GM23338 (cell line): ENCODE measurements around the gene MAPK13. TPM values are rescaled to one million over a fixed set of nuclear protein-coding genes. Genes with fewer than 3 reads are reported as not detected.

Experiments used
- ATAC-seq: fragments of 200-7000 bp; cut with Tn5 transposase; 3 replicates; pipeline ENCODE4 v1.9.1; 2020
- DNase-seq: peaks from one replicate; pipeline ENCODE4 v3.0.0-alpha.2; 2015; ENCODE audit warnings: low spot score
- H2AFZ ChIP-seq: fragments of 200-600 bp; sonication (generic); 2 replicates; pipeline ENCODE4 v1.8.0; 2016; ENCODE audit warnings: antibody characterized with exemption, mild to moderate bottlenecking, moderate library complexity
- H3F3A ChIP-seq: fragments of 200-600 bp; sonication (generic); replicated peaks from 2 replicates; pipeline ENCODE4 v1.8.0; 2017; ENCODE audit warnings: antibody characterized with exemption, mixed run types, low read depth
- H3K27ac ChIP-seq: fragments of 200-600 bp; sonication (generic); 2 replicates; pipeline ENCODE4 v1.6.1; 2016; ENCODE audit warnings: low read depth
- H3K27me3 ChIP-seq: fragments of 200-600 bp; sonication (generic); 2 replicates; pipeline ENCODE4 v1.8.0; 2016; ENCODE audit warnings: mild to moderate bottlenecking, mixed run types, moderate library complexity; ENCODE audit not compliant: insufficient read depth
- H3K36me3 ChIP-seq: fragments of 200-600 bp; sonication (generic); 2 replicates; pipeline ENCODE4 v1.8.0; 2016; ENCODE audit warnings: mild to moderate bottlenecking; ENCODE audit not compliant: insufficient read depth
- H3K4me1 ChIP-seq: fragments of 200-600 bp; sonication (generic); 2 replicates; pipeline ENCODE4 v1.8.0; 2016; ENCODE audit warnings: mild to moderate bottlenecking, moderate library complexity; ENCODE audit not compliant: insufficient read depth
- H3K4me2 ChIP-seq: fragments of 200-600 bp; sonication (generic); 2 replicates; pipeline ENCODE4 v1.7.1; 2017; ENCODE audit warnings: mixed run types
- H3K4me3 ChIP-seq: fragments of 200-600 bp; sonication (generic); 2 replicates; pipeline ENCODE4 v1.6.1; 2016; ENCODE audit warnings: mixed run types
- H3K79me2 ChIP-seq: fragments of 200-600 bp; sonication (generic); replicated peaks from 2 replicates; pipeline ENCODE4 v1.8.0; 2017; ENCODE audit warnings: mild to moderate bottlenecking; ENCODE audit not compliant: insufficient read depth
- H3K9me2 ChIP-seq: fragments of 200-600 bp; sonication (generic); 2 replicates; pipeline ENCODE4 v1.8.0; 2017; ENCODE audit not compliant: insufficient read depth
- H4K20me1 ChIP-seq: fragments of 200-600 bp; sonication (generic); replicated peaks from 2 replicates; pipeline ENCODE4 v1.8.0; 2017; ENCODE audit warnings: mild to moderate bottlenecking; ENCODE audit not compliant: insufficient read depth
- H3K27ac Mint-ChIP-seq: 2 replicates; pipeline ENCODE4 v1.8.0; 2020; ENCODE audit warnings: inconsistent platforms, mild to moderate bottlenecking, moderate library complexity, mixed read lengths
- H3K27me3 Mint-ChIP-seq: 3 replicates; pipeline ENCODE4 v1.8.0; 2022; ENCODE audit warnings: low read depth, mild to moderate bottlenecking, moderate library complexity, mixed read lengths, inconsistent platforms; ENCODE audit not compliant: insufficient read depth, poor library complexity
- H3K36me3 Mint-ChIP-seq: 3 replicates; pipeline ENCODE4 v1.8.0; 2021; ENCODE audit warnings: low read depth, mild to moderate bottlenecking, inconsistent platforms, moderate library complexity, mixed read lengths
- H3K4me1 Mint-ChIP-seq: 3 replicates; pipeline ENCODE4 v1.8.0; 2020; ENCODE audit warnings: mild to moderate bottlenecking, inconsistent platforms, mixed read lengths
- H3K4me3 Mint-ChIP-seq: 3 replicates; pipeline ENCODE4 v1.8.0; 2021; ENCODE audit warnings: moderate library complexity, mild to moderate bottlenecking, inconsistent platforms, mixed read lengths
- H3K9me3 Mint-ChIP-seq: 3 replicates; pipeline ENCODE4 v1.8.0; 2020; ENCODE audit warnings: moderate library complexity, mild to moderate bottlenecking, inconsistent platforms, mixed read lengths
- CREB1 ChIP-seq: fragments of 250-450 bp; sonication (Bioruptor Pico); IDR thresholded peaks from 2 replicates; pipeline ENCODE4 v1.5.0; 2020; ENCODE audit warnings: low read depth, mild to moderate bottlenecking, moderate library complexity
- CTCF ChIP-seq, 2 experiments: fragments of 200-600 bp in 1 of 2; sonication (generic) in 1 of 2; conservative IDR thresholded peaks; 2 replicates each; pipeline versions ENCODE4 v1.5.1 to v1.6.1; 2016 to 2017; ENCODE audit warnings: antibody characterized with exemption in 2 of 2, low read depth in 2 of 2, mild to moderate bottlenecking in 2 of 2, moderate library complexity in 1 of 2
- EZH2 ChIP-seq: fragments of 200-600 bp; sonication (generic); IDR thresholded peaks from one replicate; pipeline ENCODE4 v1.8.0; 2017; ENCODE audit warnings: antibody characterized with exemption, mild to moderate bottlenecking, low read depth; ENCODE audit not compliant: unreplicated experiment
- EZH2phosphoT487 ChIP-seq: fragments of 200-600 bp; sonication (generic); IDR thresholded peaks from one replicate; pipeline ENCODE4 v1.8.1; 2018; ENCODE audit warnings: antibody characterized with exemption; ENCODE audit not compliant: unreplicated experiment
- JUNB ChIP-seq: IDR thresholded peaks from one replicate; pipeline ENCODE4 v1.6.1; 2016; ENCODE audit warnings: antibody characterized with exemption; ENCODE audit not compliant: unreplicated experiment
- NANOG ChIP-seq: IDR thresholded peaks from 2 replicates; pipeline ENCODE4 v1.6.1; 2016; ENCODE audit warnings: antibody characterized with exemption, borderline replicate concordance
- POLR2AphosphoS5 ChIP-seq: IDR thresholded peaks from 2 replicates; pipeline ENCODE4 v1.6.1; 2016; ENCODE audit warnings: antibody characterized with exemption, low read depth
- STAT1 ChIP-seq: IDR thresholded peaks from one replicate; pipeline ENCODE4 v1.6.1; 2016; ENCODE audit warnings: antibody characterized with exemption; ENCODE audit not compliant: unreplicated experiment
- ZNF114 ChIP-seq: fragments of 250-450 bp; sonication (Bioruptor Pico); IDR thresholded peaks from 2 replicates; pipeline ENCODE4 v1.5.0; 2020; ENCODE audit warnings: mild to moderate bottlenecking, moderate library complexity
- ZNF331 ChIP-seq: fragments of 250-450 bp; sonication (Bioruptor Pico); IDR thresholded peaks from 2 replicates; pipeline ENCODE4 v1.5.0; 2020; ENCODE audit warnings: low read depth, mild to moderate bottlenecking, moderate library complexity
- polyA plus RNA-seq: library from polyadenylated mRNA; unstranded; fragments of >200 nt; fragmentation: Nextera tagmentation; extraction: Ambion mirVana; gene quantifications from 2 replicates; pipeline ENCODE4 v1.2.1, GENCODE V29; 2016
- total RNA-seq: library from RNA; depleted of rRNA; stranded (reverse); fragments of >200 nt; shearing (Covaris generic); gene quantifications from 2 replicates; pipeline ENCODE4 v1.2.3, GENCODE V29; 2014
- TF ChIP-seq, protein P1 (sequence below): IDR thresholded peaks from 2 replicates; pipeline ENCODE4 v1.6.1; 2016; ENCODE audit warnings: antibody characterized with exemption
- TF ChIP-seq, protein P2 (sequence below): IDR thresholded peaks from one replicate; pipeline ENCODE4 v1.6.1; 2018; ENCODE audit warnings: antibody characterized with exemption; ENCODE audit not compliant: unreplicated experiment
- TF ChIP-seq, protein P3 (sequence below): fragments of 250-450 bp; sonication (Bioruptor Pico); IDR thresholded peaks from 2 replicates; pipeline ENCODE4 v1.5.0; 2020; ENCODE audit warnings: mild to moderate bottlenecking, moderate library complexity

Gene MAPK13
- total and polyA plus RNA-seq, 2 experiments from 2014 or later: 6.3 to 12.3 TPM

DNA sequence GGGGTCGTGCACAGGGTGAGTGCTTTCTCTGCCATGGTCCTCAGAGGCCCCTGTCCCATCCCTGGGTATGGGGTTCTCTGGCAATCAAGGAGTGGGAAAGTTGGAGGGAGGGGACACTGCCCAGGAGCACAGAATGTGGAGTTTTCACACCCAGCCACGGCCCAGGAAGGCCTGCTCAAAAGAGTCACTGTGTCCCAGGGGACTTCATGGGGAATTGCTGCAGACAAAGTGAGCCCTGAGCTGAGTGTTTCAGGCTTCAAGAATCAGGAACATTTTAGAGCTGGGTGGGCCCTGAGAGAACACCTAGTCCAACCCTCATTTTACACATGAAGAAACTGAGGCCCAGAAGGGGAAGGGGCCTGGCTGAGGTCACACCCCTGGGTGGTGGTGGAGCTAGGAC is 5.7 kb downstream of the MAPK13 start:
- Mint-ChIP-seq H3K4me3 (no peak overlapping the region), H3K4me1 (peaks cover 33% of the 10 kb centered on the region), H3K27me3 (peaks cover 9% of the 10 kb centered on the region), H3K9me3 (no peaks in the 10 kb centered on the region), H3K27ac (no peak overlapping the region), H3K36me3 (no peaks in the 10 kb centered on the region; the same call in 2 of the 3 replicates)
- TF ChIP-seq EZH2 (no peak), STAT1 (no peak), EZH2phosphoT487 (no peak), CTCF (conservative IDR thresholded peaks at IDR 0.05; ENCODE audit: low read depth in 2 of 2) (no peak), ZNF114 (CRISPR knock-in tag) (no peak), NANOG (no peak), POLR2AphosphoS5 (no peak), ZNF331 (no peak), CREB1 (CRISPR knock-in tag) (no peak), JUNB (no peak)
- TF ChIP-seq, protein P1, sequence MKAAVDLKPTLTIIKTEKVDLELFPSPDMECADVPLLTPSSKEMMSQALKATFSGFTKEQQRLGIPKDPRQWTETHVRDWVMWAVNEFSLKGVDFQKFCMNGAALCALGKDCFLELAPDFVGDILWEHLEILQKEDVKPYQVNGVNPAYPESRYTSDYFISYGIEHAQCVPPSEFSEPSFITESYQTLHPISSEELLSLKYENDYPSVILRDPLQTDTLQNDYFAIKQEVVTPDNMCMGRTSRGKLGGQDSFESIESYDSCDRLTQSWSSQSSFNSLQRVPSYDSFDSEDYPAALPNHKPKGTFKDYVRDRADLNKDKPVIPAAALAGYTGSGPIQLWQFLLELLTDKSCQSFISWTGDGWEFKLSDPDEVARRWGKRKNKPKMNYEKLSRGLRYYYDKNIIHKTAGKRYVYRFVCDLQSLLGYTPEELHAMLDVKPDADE: no peak
- TF ChIP-seq, protein P2, sequence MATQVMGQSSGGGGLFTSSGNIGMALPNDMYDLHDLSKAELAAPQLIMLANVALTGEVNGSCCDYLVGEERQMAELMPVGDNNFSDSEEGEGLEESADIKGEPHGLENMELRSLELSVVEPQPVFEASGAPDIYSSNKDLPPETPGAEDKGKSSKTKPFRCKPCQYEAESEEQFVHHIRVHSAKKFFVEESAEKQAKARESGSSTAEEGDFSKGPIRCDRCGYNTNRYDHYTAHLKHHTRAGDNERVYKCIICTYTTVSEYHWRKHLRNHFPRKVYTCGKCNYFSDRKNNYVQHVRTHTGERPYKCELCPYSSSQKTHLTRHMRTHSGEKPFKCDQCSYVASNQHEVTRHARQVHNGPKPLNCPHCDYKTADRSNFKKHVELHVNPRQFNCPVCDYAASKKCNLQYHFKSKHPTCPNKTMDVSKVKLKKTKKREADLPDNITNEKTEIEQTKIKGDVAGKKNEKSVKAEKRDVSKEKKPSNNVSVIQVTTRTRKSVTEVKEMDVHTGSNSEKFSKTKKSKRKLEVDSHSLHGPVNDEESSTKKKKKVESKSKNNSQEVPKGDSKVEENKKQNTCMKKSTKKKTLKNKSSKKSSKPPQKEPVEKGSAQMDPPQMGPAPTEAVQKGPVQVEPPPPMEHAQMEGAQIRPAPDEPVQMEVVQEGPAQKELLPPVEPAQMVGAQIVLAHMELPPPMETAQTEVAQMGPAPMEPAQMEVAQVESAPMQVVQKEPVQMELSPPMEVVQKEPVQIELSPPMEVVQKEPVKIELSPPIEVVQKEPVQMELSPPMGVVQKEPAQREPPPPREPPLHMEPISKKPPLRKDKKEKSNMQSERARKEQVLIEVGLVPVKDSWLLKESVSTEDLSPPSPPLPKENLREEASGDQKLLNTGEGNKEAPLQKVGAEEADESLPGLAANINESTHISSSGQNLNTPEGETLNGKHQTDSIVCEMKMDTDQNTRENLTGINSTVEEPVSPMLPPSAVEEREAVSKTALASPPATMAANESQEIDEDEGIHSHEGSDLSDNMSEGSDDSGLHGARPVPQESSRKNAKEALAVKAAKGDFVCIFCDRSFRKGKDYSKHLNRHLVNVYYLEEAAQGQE: no peak
- TF ChIP-seq, protein P3, sequence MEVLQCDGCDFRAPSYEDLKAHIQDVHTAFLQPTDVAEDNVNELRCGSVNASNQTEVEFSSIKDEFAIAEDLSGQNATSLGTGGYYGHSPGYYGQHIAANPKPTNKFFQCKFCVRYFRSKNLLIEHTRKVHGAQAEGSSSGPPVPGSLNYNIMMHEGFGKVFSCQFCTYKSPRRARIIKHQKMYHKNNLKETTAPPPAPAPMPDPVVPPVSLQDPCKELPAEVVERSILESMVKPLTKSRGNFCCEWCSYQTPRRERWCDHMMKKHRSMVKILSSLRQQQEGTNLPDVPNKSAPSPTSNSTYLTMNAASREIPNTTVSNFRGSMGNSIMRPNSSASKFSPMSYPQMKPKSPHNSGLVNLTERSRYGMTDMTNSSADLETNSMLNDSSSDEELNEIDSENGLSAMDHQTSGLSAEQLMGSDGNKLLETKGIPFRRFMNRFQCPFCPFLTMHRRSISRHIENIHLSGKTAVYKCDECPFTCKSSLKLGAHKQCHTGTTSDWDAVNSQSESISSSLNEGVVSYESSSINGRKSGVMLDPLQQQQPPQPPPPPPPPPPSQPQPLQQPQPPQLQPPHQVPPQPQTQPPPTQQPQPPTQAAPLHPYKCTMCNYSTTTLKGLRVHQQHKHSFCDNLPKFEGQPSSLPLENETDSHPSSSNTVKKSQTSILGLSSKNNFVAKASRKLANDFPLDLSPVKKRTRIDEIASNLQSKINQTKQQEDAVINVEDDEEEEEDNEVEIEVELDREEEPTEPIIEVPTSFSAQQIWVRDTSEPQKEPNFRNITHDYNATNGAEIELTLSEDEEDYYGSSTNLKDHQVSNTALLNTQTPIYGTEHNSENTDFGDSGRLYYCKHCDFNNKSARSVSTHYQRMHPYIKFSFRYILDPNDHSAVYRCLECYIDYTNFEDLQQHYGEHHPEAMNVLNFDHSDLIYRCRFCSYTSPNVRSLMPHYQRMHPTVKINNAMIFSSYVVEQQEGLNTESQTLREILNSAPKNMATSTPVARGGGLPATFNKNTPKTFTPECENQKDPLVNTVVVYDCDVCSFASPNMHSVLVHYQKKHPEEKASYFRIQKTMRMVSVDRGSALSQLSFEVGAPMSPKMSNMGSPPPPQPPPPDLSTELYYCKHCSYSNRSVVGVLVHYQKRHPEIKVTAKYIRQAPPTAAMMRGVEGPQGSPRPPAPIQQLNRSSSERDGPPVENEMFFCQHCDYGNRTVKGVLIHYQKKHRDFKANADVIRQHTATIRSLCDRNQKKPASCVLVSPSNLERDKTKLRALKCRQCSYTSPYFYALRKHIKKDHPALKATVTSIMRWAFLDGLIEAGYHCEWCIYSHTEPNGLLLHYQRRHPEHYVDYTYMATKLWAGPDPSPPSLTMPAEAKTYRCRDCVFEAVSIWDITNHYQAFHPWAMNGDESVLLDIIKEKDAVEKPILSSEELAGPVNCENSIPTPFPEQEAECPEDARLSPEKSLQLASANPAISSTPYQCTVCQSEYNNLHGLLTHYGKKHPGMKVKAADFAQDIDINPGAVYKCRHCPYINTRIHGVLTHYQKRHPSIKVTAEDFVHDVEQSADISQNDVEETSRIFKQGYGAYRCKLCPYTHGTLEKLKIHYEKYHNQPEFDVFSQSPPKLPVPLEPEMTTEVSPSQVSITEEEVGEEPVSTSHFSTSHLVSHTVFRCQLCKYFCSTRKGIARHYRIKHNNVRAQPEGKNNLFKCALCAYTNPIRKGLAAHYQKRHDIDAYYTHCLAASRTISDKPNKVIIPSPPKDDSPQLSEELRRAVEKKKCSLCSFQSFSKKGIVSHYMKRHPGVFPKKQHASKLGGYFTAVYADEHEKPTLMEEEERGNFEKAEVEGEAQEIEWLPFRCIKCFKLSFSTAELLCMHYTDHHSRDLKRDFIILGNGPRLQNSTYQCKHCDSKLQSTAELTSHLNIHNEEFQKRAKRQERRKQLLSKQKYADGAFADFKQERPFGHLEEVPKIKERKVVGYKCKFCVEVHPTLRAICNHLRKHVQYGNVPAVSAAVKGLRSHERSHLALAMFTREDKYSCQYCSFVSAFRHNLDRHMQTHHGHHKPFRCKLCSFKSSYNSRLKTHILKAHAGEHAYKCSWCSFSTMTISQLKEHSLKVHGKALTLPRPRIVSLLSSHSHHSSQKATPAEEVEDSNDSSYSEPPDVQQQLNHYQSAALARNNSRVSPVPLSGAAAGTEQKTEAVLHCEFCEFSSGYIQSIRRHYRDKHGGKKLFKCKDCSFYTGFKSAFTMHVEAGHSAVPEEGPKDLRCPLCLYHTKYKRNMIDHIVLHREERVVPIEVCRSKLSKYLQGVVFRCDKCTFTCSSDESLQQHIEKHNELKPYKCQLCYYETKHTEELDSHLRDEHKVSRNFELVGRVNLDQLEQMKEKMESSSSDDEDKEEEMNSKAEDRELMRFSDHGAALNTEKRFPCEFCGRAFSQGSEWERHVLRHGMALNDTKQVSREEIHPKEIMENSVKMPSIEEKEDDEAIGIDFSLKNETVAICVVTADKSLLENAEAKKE (CRISPR knock-in tag): no peak
- Histone ChIP-seq H2AFZ (no peak overlapping the region), H3K4me1 (peaks cover 34% of the 10 kb centered on the region), H3F3A (0 out of 2 replicates have a peak, but pooled peaks cover 4% of the 10 kb centered on the region), H3K79me2 (no peaks in the 10 kb centered on the region), H3K4me3 (no peak overlapping the region), H3K36me3 (no peaks in the 10 kb centered on the region), H3K27ac (no peak overlapping the region), H3K9me2 (no peaks in the 10 kb centered on the region), H3K27me3 (peaks cover under 1% of the 10 kb centered on the region; the same call in 1 of the 2 replicates), H3K4me2 (no peak overlapping the region), H4K20me1 (no peaks in the 10 kb centered on the region)
- ATAC-seq: no peak
- no peak for DNase-seq
